GM18505 (cell line): ENCODE results near the gene NRGN.
A peak's percentile ranks its signal among the peaks of the same experiment; 100 is the strongest.

ENCODE experiments used
- ATAC-seq: cut with Tn5 transposase; IDR thresholded peaks from one replicate; pipeline ENCODE4 v1.9.1; 2021; ENCODE audit not compliant: unreplicated experiment
- POLR2A ChIP-seq: IDR thresholded peaks from 4 replicates; pipeline ENCODE4 v1.6.1; 2011; ENCODE audit warnings: borderline replicate concordance; ENCODE audit not compliant: insufficient read depth, insufficient read length; ENCODE audit errors: extremely low read depth

The NRGN gene

GRCh38 chr11:124739479-124740276 lies at the start of gene NRGN:
Gene NRGN, plus strand, starts transcription at chr11:124739942. Its CDS starts 143 bp downstream, at chr11:124740085.
- peak; percentile 97 for ATAC-seq
- no peak for TF ChIP-seq POLR2A

- TF ChIP-seq POLR2A, result no peak
- ATAC-seq, result no peak
These were observed 46.6 kb upstream of the NRGN start for GRCh38 chr11:124693142-124693541.

- no peak for ATAC-seq
- TF ChIP-seq POLR2A, result no peak
These were observed 40.2 kb upstream of the NRGN start for GRCh38 chr11:124699547-124699946.

- ATAC-seq, result no peak
- TF ChIP-seq POLR2A, result no peak
These were observed 39.7 kb upstream of the NRGN start for GRCh38 chr11:124700028-124700427.

GRCh38 chr11:124707829-124708228 lies 31.9 kb upstream of the NRGN start:
- ATAC-seq, result no peak
- TF ChIP-seq POLR2A, result no peak

- ATAC-seq, result no peak
- TF ChIP-seq POLR2A, result no peak
These were observed 27.4 kb upstream of the NRGN start for GRCh38 chr11:124712392-124712791.

- no peak for ATAC-seq
These were observed 23.2 kb upstream of the NRGN start for GRCh38 chr11:124716591-124716990.

GRCh38 chr11:124717421-124717785 lies 22.3 kb upstream of the NRGN start:
- ATAC-seq, result no peak

More at GRCh38 chr11:124716591-124716990, 23.2 kb upstream of the NRGN start:
- TF ChIP-seq POLR2A, result no peak

GRCh38 chr11:124717786-124718651 lies 21.7 kb upstream of the NRGN start:
- TF ChIP-seq POLR2A, result no peak
- ATAC-seq, result no peak

More at GRCh38 chr11:124717421-124717785, 22.3 kb upstream of the NRGN start:
- TF ChIP-seq POLR2A, result no peak

- TF ChIP-seq POLR2A, result no peak
- ATAC-seq, result no peak
These were observed 20.9 kb upstream of the NRGN start for GRCh38 chr11:124718801-124719200.

GRCh38 chr11:124719534-124719933 lies 20.2 kb upstream of the NRGN start:
- no peak for ATAC-seq
- no peak for TF ChIP-seq POLR2A

GRCh38 chr11:124722176-124722575 lies 17.6 kb upstream of the NRGN start:
- no peak for ATAC-seq

GRCh38 chr11:124724979-124725718 lies 14.6 kb upstream of the NRGN start:
- TF ChIP-seq POLR2A, result no peak
- peak; percentile 85 for ATAC-seq

More at GRCh38 chr11:124722176-124722575, 17.6 kb upstream of the NRGN start:
- TF ChIP-seq POLR2A, result no peak
